ENCODE measurements around the gene IL2RG.

DNA sequence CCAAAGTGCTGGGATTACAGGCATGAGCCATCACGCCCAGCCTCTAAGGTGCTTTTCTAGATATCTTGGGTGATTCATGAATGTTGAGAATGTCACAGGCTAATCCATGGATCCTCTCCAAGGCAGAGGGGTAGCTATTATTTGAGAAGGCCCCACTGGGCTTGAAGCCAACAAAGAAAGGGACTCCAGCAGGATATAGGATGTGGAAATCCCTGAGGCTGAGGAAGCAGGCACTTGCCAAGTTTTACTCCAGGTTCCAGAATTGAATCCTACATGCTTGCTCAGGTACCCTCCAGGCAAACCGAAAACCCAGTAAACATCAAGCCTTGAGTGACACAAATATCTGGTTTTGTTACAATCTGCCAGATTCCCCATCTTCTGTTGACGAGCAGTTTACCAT, 49.1 kb upstream of the IL2RG start:
- TF ChIP-seq, protein P1, sequence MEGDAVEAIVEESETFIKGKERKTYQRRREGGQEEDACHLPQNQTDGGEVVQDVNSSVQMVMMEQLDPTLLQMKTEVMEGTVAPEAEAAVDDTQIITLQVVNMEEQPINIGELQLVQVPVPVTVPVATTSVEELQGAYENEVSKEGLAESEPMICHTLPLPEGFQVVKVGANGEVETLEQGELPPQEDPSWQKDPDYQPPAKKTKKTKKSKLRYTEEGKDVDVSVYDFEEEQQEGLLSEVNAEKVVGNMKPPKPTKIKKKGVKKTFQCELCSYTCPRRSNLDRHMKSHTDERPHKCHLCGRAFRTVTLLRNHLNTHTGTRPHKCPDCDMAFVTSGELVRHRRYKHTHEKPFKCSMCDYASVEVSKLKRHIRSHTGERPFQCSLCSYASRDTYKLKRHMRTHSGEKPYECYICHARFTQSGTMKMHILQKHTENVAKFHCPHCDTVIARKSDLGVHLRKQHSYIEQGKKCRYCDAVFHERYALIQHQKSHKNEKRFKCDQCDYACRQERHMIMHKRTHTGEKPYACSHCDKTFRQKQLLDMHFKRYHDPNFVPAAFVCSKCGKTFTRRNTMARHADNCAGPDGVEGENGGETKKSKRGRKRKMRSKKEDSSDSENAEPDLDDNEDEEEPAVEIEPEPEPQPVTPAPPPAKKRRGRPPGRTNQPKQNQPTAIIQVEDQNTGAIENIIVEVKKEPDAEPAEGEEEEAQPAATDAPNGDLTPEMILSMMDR (IDR thresholded peaks at IDR 0.05): no peak
- no peak for TF ChIP-seq POLR2A (IDR thresholded peaks at IDR 0.05)
- TF ChIP-seq POLR2AphosphoS5 (IDR thresholded peaks at IDR 0.05): no peak

All from sigmoid colon (tissue), 4 donors.